GM12878 (cell line): ENCODE data around the gene FTO. TPM values are rescaled to one million over a fixed set of nuclear protein-coding genes. Genes with fewer than 3 reads are reported as not detected.

ENCODE experiments used
- ATAC-seq: fragments of 200-7000 bp; cut with Tn5 transposase; 3 replicates; pipeline ENCODE4 v1.9.1; 2020; ENCODE audit warnings: mild to moderate bottlenecking, moderate library complexity
- BruUV-seq: library from RNA; stranded (reverse); fragments of 400-500 nt; replicated peaks from 2 replicates; lab custom pipeline; 2021; lab: Mats Ljungman, UMichigan
- CTCF ChIA-PET: fragments of 300-600 bp; sonication (Branson Sonifier 250); formaldehyde crosslinking; extraction: SDS; loops from one replicate; lab custom pipeline; 2021; ENCODE audit warnings: inconsistent platforms; lab: Yijun Ruan, JAX
- POLR2A ChIA-PET: fragments of 350-600 bp; formaldehyde crosslinking; extraction: SDS; loops from one replicate; lab custom pipeline; 2021; ENCODE audit warnings: inconsistent platforms; lab: Charles Lee
- RAD21 ChIA-PET: fragments of 300-600 bp; sonication (Branson Sonifier 250); formaldehyde crosslinking; loops from one replicate; lab custom pipeline; 2023; ENCODE audit warnings: antibody characterized with exemption; ENCODE audit not compliant: unreplicated experiment; lab: Charles Lee
- SMC1A ChIA-PET: fragments of 300-600 bp; sonication (Branson Sonifier 250); formaldehyde crosslinking; loops from one replicate; lab custom pipeline; 2023; ENCODE audit not compliant: unreplicated experiment, uncharacterized antibody; lab: Charles Lee
- DNase-seq: peaks from one replicate; pipeline ENCODE4 v3.0.0-alpha.2; 2011; ENCODE audit warnings: low read depth, low spot score
- FAIRE-seq: peaks from 3 replicates; lab custom pipeline; 2011; peaks lifted over from hg19 to GRCh38; lab: Jason Lieb, UNC
- H2AFZ ChIP-seq: 2 replicates; pipeline ENCODE4 v1.6.0; 2011; ENCODE audit warnings: low read depth, low read length, control low read depth; ENCODE audit not compliant: control insufficient read depth
- H3K27ac ChIP-seq: 2 replicates; pipeline ENCODE4 v1.5.1; 2011; ENCODE audit warnings: control low read depth; ENCODE audit not compliant: control insufficient read depth, insufficient read depth
- H3K27me3 ChIP-seq, 2 experiments: replicated peaks in 1 of 2; 2 replicates each; pipeline versions ENCODE4 v1.6.0 to v1.6.1; 2011; ENCODE audit warnings: low read length in 1 of 2; ENCODE audit not compliant: control insufficient read depth in 2 of 2, insufficient read depth in 2 of 2
- H3K36me3 ChIP-seq, 2 experiments: 2 replicates each; pipeline ENCODE4 v1.5.1; 2011; ENCODE audit warnings: low read length in 1 of 2; ENCODE audit not compliant: control insufficient read depth in 2 of 2, insufficient read depth in 2 of 2
- H3K4me1 ChIP-seq: 2 replicates; pipeline ENCODE4 v1.6.1; 2011; ENCODE audit warnings: mild to moderate bottlenecking, low read length, moderate library complexity, mixed read lengths; ENCODE audit not compliant: control insufficient read depth, insufficient read depth
- H3K4me2 ChIP-seq: 2 replicates; pipeline ENCODE4 v1.6.0; 2011; ENCODE audit warnings: control low read depth; ENCODE audit not compliant: control insufficient read depth, insufficient read depth
- H3K4me3 ChIP-seq: fragments of 200-600 bp; sonication (generic); 2 replicates; pipeline ENCODE4 v1.5.1; 2016
- H3K79me2 ChIP-seq: 2 replicates; pipeline ENCODE4 v1.6.0; 2011; ENCODE audit warnings: low read length; ENCODE audit not compliant: control insufficient read depth, insufficient read depth
- H3K9ac ChIP-seq: 2 replicates; pipeline ENCODE4 v1.8.0; 2011; ENCODE audit warnings: low read length, control low read depth, mixed read lengths; ENCODE audit not compliant: control insufficient read depth, insufficient read depth
- H3K9me3 ChIP-seq: replicated peaks from 3 replicates; pipeline ENCODE4 v1.5.1; 2011; ENCODE audit warnings: mild to moderate bottlenecking, low read length; ENCODE audit not compliant: control insufficient read depth, insufficient read depth
- H4K20me1 ChIP-seq: 2 replicates; pipeline ENCODE4 v1.6.0; 2011; ENCODE audit not compliant: control insufficient read depth, insufficient read depth
- CEBPB ChIP-seq, 2 experiments: fragments of 150-350 bp in 1 of 2; IDR thresholded peaks; 2 replicates each; pipeline ENCODE4 v1.6.1; 2012 to 2014; ENCODE audit warnings: low read depth in 2 of 2, low read length in 2 of 2, borderline replicate concordance in 1 of 2, inconsistent platforms in 1 of 2
- SP1 ChIP-seq: IDR thresholded peaks from one replicate; pipeline ENCODE4 v1.6.1; 2011; ENCODE audit warnings: low read depth, low read length
- ZNF384 ChIP-seq: IDR thresholded peaks from 2 replicates; pipeline ENCODE4 v1.6.1; 2012; ENCODE audit warnings: low read depth, mild to moderate bottlenecking, low read length, improper control_type of control experiment, borderline replicate concordance
- WGBS: methylation state at CpG from one replicate; pipeline ENCODE4 v1.1.6; 2016; ENCODE audit warnings: low lambda C conversion rate; ENCODE audit not compliant: insufficient replicate concordance, insufficient coverage; ENCODE audit errors: missing lambda C conversion rate; 5-methylcytosine and 5-hydroxymethylcytosine counted together
- in situ Hi-C: fragments of 300-500 bp; cut with MboI; formaldehyde crosslinking; loops from 9 replicates; pipeline ENCODE4 v1.14.3; 2018; ENCODE audit warnings: mixed read lengths
- intact Hi-C: fragments of 100-400 bp; cut with micrococcal nuclease; formaldehyde crosslinking; loops from one replicate; pipeline ENCODE4 v1.14.2; 2022; ENCODE audit not compliant: unreplicated experiment
- polyA plus RNA-seq, 11 experiments: library from polyadenylated mRNA; depleted of rRNA in 4 of 11; unstranded in 6 of 11; stranded (reverse) in 5 of 11; fragments of >200 nt; fragmentation: Nextera tagmentation in 4 of 11; fragmentation: Illumina TruSeq in 1 of 11; extraction: Ambion mirVana in 4 of 11; extraction: Trizol in 1 of 11; gene quantifications; 1 replicate in 1 of 11; 2 replicates in 10 of 11; pipeline versions ENCODE4 v1.2.1 to v1.2.3, GENCODE V29; 2011 to 2016; ENCODE audit warnings: inconsistent platforms in 2 of 11, missing spikeins in 2 of 11, low read depth in 1 of 11
- total RNA-seq, 4 experiments: library from RNA; depleted of rRNA in 3 of 4; stranded (reverse); fragments of >200 nt in 3 of 4; fragmentation: Illumina TruSeq in 1 of 4; extraction: Trizol in 1 of 4; gene quantifications; 2 replicates each; pipeline versions ENCODE4 v1.2.1 to v1.2.3, GENCODE V29; 2013 to 2021

FTO gene
- total and polyA plus RNA-seq, 10 of the 15 experiments (the other 5 are each of a cell fraction or from before 2014, with no cell fraction given), result 20.1 to 55.0 (median 47.0) TPM

DNA sequence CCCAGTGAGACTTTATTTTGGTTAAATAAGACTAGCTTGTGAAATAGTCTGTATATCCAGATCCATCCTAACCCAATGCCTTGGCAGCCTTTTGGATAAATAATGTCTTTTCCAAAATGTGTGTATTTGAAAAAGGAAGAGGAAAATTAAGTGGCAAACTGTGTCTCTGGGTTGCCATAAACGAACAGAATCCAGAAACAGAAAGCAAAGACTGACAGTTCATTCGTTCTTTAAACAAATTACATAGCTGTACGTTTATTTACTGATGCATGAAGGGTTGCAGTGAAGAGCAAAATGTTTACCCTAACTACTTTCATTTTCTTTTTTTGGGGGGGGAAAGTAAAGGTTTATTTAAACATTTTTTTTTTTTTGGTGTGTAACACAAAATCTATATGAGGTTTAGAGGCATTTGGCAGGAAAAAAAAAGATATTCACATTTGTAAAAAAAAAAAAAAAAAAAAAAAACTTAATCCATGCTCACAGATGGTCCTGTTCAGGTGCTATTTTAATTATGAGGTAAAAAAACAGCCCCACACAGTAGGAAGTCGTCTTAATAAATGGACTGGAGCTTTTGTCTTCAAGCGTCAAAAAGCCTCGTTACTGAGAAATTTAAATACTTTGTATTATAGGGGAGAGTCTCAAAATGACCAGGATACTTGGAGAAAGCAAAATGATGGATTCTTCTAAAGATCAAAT is 245.9 kb downstream of the FTO start (continued):
- TF ChIP-seq CEBPB (IDR thresholded peaks at IDR 0.05; ENCODE audit: borderline replicate concordance in 1 of 2, low read depth in 2 of 2, low read length in 2 of 2), result no peak
- peak; percentile 81 for TF ChIP-seq ZNF384
- TF ChIP-seq, all 136 proteins: peak for 4

DNA sequence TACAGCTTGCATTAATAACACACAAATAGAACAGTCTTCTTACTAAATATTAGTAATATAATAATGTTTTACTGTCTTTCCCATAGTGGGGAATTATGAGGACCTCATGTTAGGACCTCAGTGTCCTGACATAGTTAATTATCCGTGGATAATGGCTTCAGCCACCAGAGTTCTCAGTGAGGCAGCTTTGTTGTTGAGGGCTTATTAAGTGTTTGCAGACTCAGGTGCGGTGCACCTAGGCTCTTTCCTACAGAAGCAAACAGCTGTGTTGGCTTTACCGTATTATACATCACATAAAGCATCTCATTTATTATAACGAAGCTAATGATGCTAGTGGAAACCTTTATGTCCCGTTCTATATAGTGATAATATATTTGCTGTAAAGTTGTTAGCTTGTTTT is 246.7 kb downstream of the FTO start:
- no peak for FAIRE-seq

More for the DNA sequence above, 246.7 kb downstream of the FTO start:
- Histone ChIP-seq H3K79me2 (no peaks in the 10 kb centered on the region), H2AFZ (no peak overlapping the region), H3K4me2 (no peak overlapping the region), H3K27me3 (no peaks in the 10 kb centered on the region), H3K4me1 (peaks cover 12% of the 10 kb centered on the region), H3K36me3 (no peaks in the 10 kb centered on the region), H3K27ac (no peak overlapping the region), H4K20me1 (no peaks in the 10 kb centered on the region), H3K9me3 (no peaks in the 10 kb centered on the region), H3K4me3 (no peak overlapping the region), H3K9ac (no peak overlapping the region)
- ChIA-PET SMC1A (interaction anchor here (0.6 to 1.2 kb wide), 3 partner anchors 9 to 129 kb away, joined by 3 read pairs; no protein-coding TSS in a partner anchor), CTCF (interaction anchor here (0.8 to 2.0 kb wide), 5 partner anchors 8 to 58 kb away, joined by 3 to 7 read pairs (median 3); no protein-coding TSS in a partner anchor), RAD21 (interaction anchor here (0.5 kb wide), 1 partner anchor 681 kb away, joined by 4 read pairs; no protein-coding TSS in a partner anchor), POLR2A (no interaction called here)
- no peak for TF ChIP-seq SP1
- intact Hi-C loops, result no loop called here
- DNase-seq (no peak), ATAC-seq (no peak)
- WGBS, result 94% methylated on average over 5 of the region's 5 CpGs
- in situ Hi-C loops, result no loop called here
- BruUV-seq, result no TSS peak
